Neural progenitor cell (in vitro differentiated cells): ENCODE results near the gene SLX4IP. TPM values are rescaled to one million over a fixed set of nuclear protein-coding genes. Genes with fewer than 3 reads are reported as not detected.
A peak's percentile ranks its signal among the peaks of the same experiment; 100 is the strongest.

Experiments used
- DNase-seq: peaks from one replicate; pipeline ENCODE4 v3.0.0-alpha.2; 2016; ENCODE audit warnings: low spot score
- H2AFZ ChIP-seq: fragments of 200-600 bp; sonication (generic); replicated peaks from 2 replicates; pipeline ENCODE4 v1.6.1; 2016; ENCODE audit warnings: antibody characterized with exemption
- H3F3A ChIP-seq: fragments of 200-600 bp; sonication (generic); 2 replicates; pipeline ENCODE4 v1.6.1; 2016; ENCODE audit warnings: antibody characterized with exemption, low read depth
- H3K27ac ChIP-seq: fragments of 200-600 bp; sonication (generic); 2 replicates; pipeline ENCODE4 v1.5.1; 2016; ENCODE audit warnings: mild to moderate bottlenecking
- H3K27me3 ChIP-seq: fragments of 200-600 bp; sonication (generic); 2 replicates; pipeline ENCODE4 v1.6.1; 2016; ENCODE audit warnings: mild to moderate bottlenecking, moderate library complexity
- H3K36me3 ChIP-seq: fragments of 200-600 bp; sonication (generic); 2 replicates; pipeline ENCODE4 v1.5.1; 2016
- H3K4me1 ChIP-seq: fragments of 200-600 bp; sonication (generic); 2 replicates; pipeline ENCODE4 v1.6.1; 2016; ENCODE audit warnings: mixed run types
- H3K4me2 ChIP-seq: fragments of 200-600 bp; sonication (generic); 2 replicates; pipeline ENCODE4 v1.6.1; 2016
- H3K4me3 ChIP-seq: fragments of 200-600 bp; sonication (generic); 2 replicates; pipeline ENCODE4 v1.5.1; 2016
- H3K79me2 ChIP-seq: fragments of 200-600 bp; sonication (generic); 2 replicates; pipeline ENCODE4 v1.6.1; 2016; ENCODE audit warnings: low read depth
- H3K9ac ChIP-seq: fragments of 200-600 bp; sonication (generic); 2 replicates; pipeline ENCODE4 v1.6.1; 2016
- H3K9me3 ChIP-seq: fragments of 200-600 bp; sonication (generic); 2 replicates; pipeline ENCODE4 v1.5.1; 2016; ENCODE audit warnings: low read depth
- H4K20me1 ChIP-seq: fragments of 200-600 bp; sonication (generic); 2 replicates; pipeline ENCODE4 v1.6.1; 2016; ENCODE audit warnings: low read depth
- H3K27ac Mint-ChIP-seq: 3 replicates; pipeline ENCODE4 v1.8.0; 2021; ENCODE audit warnings: mixed read lengths
- H3K27me3 Mint-ChIP-seq: 2 replicates; pipeline ENCODE4 v1.8.0; 2022; ENCODE audit warnings: low read depth, mild to moderate bottlenecking, inconsistent platforms, moderate library complexity, mixed read lengths; ENCODE audit not compliant: insufficient read depth
- H3K36me3 Mint-ChIP-seq: 3 replicates; pipeline ENCODE4 v1.8.0; 2021; ENCODE audit warnings: mixed read lengths
- H3K4me1 Mint-ChIP-seq: 3 replicates; pipeline ENCODE4 v1.8.0; 2021; ENCODE audit warnings: mixed read lengths
- H3K4me3 Mint-ChIP-seq: 3 replicates; pipeline ENCODE4 v1.8.0; 2021; ENCODE audit warnings: mild to moderate bottlenecking, moderate library complexity, mixed read lengths
- H3K9me3 Mint-ChIP-seq: 3 replicates; pipeline ENCODE4 v1.8.0; 2020; ENCODE audit warnings: mixed read lengths
- CTCF ChIP-seq: fragments of 200-600 bp; sonication (generic); IDR thresholded peaks from 2 replicates; pipeline ENCODE4 v1.5.1; 2017; ENCODE audit warnings: antibody characterized with exemption, mild to moderate bottlenecking
- EZH2 ChIP-seq: fragments of 200-600 bp; sonication (generic); IDR thresholded peaks from 2 replicates; pipeline ENCODE4 v1.6.1; 2017; ENCODE audit warnings: antibody characterized with exemption, mild to moderate bottlenecking, moderate library complexity
- EZH2phosphoT487 ChIP-seq: fragments of 200-600 bp; sonication (generic); IDR thresholded peaks from 2 replicates; pipeline ENCODE4 v1.6.1; 2017; ENCODE audit warnings: antibody characterized with exemption
- total RNA-seq: library from RNA; depleted of rRNA; stranded (reverse); fragments of >200 nt; gene quantifications from 2 replicates; pipeline ENCODE4 v1.2.3, GENCODE V29; 2015; ENCODE audit warnings: low replicate concordance

Gene SLX4IP
- total RNA-seq, 1 donor from 2014 or later: 9.5 TPM

- no peaks in the 10 kb centered on the region for H4K20me1 ChIP-seq
- H3K27me3 ChIP-seq: no peaks in the 10 kb centered on the region
- no peak overlapping the region for H3K9ac ChIP-seq
- TF ChIP-seq CTCF: no peak
- no peak for TF ChIP-seq EZH2phosphoT487
- no peak for TF ChIP-seq EZH2
- peaks cover 36% of the 10 kb centered on the region for H3K4me1 ChIP-seq
- H3K79me2 ChIP-seq: peaks cover 6% of the 10 kb centered on the region
- no peaks in the 10 kb centered on the region for H3K9me3 ChIP-seq
- Mint-ChIP-seq H3K27me3 (peaks cover 2% of the 10 kb centered on the region), H3K4me3 (no peak overlapping the region), H3K36me3 (peaks cover 2% of the 10 kb centered on the region), H3K9me3 (peaks cover 2% of the 10 kb centered on the region), H3K4me1 (peaks cover 51% of the 10 kb centered on the region), H3K27ac (no peak overlapping the region)
- no peak overlapping the region for H3K4me2 ChIP-seq
- no peak for DNase-seq
- peaks cover 11% of the 10 kb centered on the region for H3F3A ChIP-seq
- H3K27ac ChIP-seq: no peak overlapping the region
- no peak overlapping the region for H3K4me3 ChIP-seq
- H2AFZ ChIP-seq: no peak overlapping the region
- H3K36me3 ChIP-seq: no peaks in the 10 kb centered on the region
Measured at GRCh38 chr20:10543480-10543879, 108.4 kb downstream of the SLX4IP start.

DNA sequence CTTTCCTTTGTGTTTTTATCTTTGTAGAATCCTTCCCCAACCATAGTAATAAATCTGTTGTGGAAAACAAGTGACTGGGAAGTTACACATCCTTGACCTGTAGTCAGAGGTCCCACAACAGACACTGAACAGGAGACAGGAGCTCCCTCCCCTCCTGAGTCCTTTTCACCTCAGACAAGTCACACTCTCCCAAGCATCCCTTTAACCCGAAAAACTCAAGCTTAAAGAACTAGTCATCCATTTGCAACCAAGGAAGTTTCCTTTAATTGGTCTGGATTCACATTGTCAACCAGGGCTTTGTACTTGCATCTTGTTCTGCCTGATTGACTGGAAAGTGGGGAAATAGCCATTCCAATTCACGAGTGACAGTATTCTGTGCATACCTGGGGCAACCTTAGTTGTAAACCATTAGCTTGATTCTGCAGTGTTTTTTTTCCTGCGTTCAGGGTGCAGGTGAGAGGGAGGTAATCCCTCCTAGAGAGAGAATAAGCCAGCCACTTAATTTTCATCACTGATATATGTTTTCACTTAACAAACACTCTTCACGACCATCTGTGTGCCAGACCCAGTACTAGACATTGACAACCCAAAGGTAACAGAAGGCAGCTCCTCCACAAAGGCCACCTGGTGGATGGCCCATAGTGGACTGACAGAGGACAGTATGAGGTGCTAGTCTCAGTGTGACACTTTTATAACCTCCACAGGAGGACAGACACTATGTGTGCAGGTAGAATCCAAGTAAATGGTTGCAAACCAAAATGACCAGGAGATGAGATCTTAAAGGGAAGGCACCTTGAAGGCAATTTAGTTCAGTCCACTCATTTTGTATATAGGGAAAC is 112.4 kb downstream of the SLX4IP start:
- H3K36me3 ChIP-seq: no peaks in the 10 kb centered on the region
- no peaks in the 10 kb centered on the region for H3K27me3 ChIP-seq
- Mint-ChIP-seq H3K9me3 (peaks cover 2% of the 10 kb centered on the region), H3K27ac (no peak overlapping the region), H3K27me3 (no peaks in the 10 kb centered on the region), H3K4me3 (no peak overlapping the region), H3K36me3 (peaks cover 2% of the 10 kb centered on the region), H3K4me1 (peaks cover 51% of the 10 kb centered on the region)
- no peaks in the 10 kb centered on the region for H4K20me1 ChIP-seq
- TF ChIP-seq EZH2 (no peak), CTCF (no peak), EZH2phosphoT487 (no peak)
- H3K9me3 ChIP-seq: no peaks in the 10 kb centered on the region
- H3K79me2 ChIP-seq: peaks cover 6% of the 10 kb centered on the region
- peaks cover 10% of the 10 kb centered on the region for H3F3A ChIP-seq
- no peak for DNase-seq
- H3K4me3 ChIP-seq: no peak overlapping the region
- H3K27ac ChIP-seq: no peak overlapping the region
- no peak overlapping the region for H3K4me2 ChIP-seq
- H3K4me1 ChIP-seq: peaks cover 36% of the 10 kb centered on the region
- no peak overlapping the region for H2AFZ ChIP-seq
- no peak overlapping the region for H3K9ac ChIP-seq

DNA sequence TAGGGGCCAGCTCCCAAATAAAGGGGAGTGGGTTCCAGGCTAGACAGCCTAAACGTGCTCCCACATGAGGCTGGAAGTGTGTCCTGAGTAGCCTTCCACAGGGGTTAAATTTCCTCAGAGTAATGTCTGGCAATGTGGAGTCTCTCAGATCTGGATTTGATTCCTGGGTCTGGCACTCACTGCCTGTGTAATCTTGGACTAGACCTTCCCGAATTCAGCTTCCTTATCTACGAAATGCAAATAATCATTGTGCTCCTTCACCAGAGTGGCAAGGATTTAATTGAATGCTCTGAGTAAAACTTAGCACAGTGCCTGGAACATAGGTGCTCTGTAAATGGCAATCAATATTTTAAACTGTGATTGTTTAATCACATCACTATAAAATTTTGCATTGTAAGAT is 114.4 kb downstream of the SLX4IP start:
- Histone ChIP-seq H3K4me3 (no peak overlapping the region), H3K79me2 (peaks cover 6% of the 10 kb centered on the region), H3K9ac (no peak overlapping the region), H3K27ac (no peak overlapping the region), H3F3A (peaks cover 18% of the 10 kb centered on the region), H2AFZ (no peak overlapping the region), H3K9me3 (no peaks in the 10 kb centered on the region), H3K4me1 (peaks cover 47% of the 10 kb centered on the region), H3K36me3 (no peaks in the 10 kb centered on the region), H3K27me3 (no peaks in the 10 kb centered on the region), H4K20me1 (no peaks in the 10 kb centered on the region), H3K4me2 (no peak overlapping the region)
- TF ChIP-seq EZH2: no peak
- no peak for TF ChIP-seq CTCF
- Mint-ChIP-seq H3K27me3 (no peaks in the 10 kb centered on the region), H3K4me1 (peaks cover 61% of the 10 kb centered on the region), H3K36me3 (peaks cover 2% of the 10 kb centered on the region), H3K27ac (peak overlapping the region; percentile 58), H3K4me3 (no peak overlapping the region), H3K9me3 (peaks cover 2% of the 10 kb centered on the region)
- DNase-seq: no peak
